ENCODE results near the gene CD300LF. TPM values are rescaled to one million over a fixed set of nuclear protein-coding genes. Genes with fewer than 3 reads are reported as not detected.

The CD300LF gene
- polyA plus RNA-seq, 1 donor = 0.18 TPM

Other genes starting within 250 kb of the CD300LF start
- gene CD300A, start 246.3 kb downstream of the CD300LF start, polyA plus RNA-seq (ENCODE audit: insufficient read length) = 2.2 TPM
- gene CD300LB, start 181.4 kb downstream of the CD300LF start, polyA plus RNA-seq (ENCODE audit: insufficient read length) = 0.23 TPM
- 1.0 TPM for gene CD300C, start 166.8 kb downstream of the CD300LF start, polyA plus RNA-seq (ENCODE audit: insufficient read length)
- gene CD300H, start 145.4 kb downstream of the CD300LF start, polyA plus RNA-seq (ENCODE audit: insufficient read length) = not detected
- not detected for gene CD300LD, start 120.6 kb downstream of the CD300LF start, polyA plus RNA-seq (ENCODE audit: insufficient read length)
- gene CD300E, start 89.2 kb downstream of the CD300LF start, polyA plus RNA-seq (ENCODE audit: insufficient read length) = 0.10 TPM
- 1.2 TPM for gene RAB37, start 24.3 kb upstream of the CD300LF start, polyA plus RNA-seq (ENCODE audit: insufficient read length)
- 9.0 TPM for gene NHERF1, start 35.7 kb upstream of the CD300LF start, polyA plus RNA-seq (ENCODE audit: insufficient read length)
- gene NAT9, start 63.4 kb upstream of the CD300LF start, polyA plus RNA-seq (ENCODE audit: insufficient read length) = 33.8 TPM
- 0.93 TPM for gene GRIN2C, start 147.0 kb upstream of the CD300LF start, polyA plus RNA-seq (ENCODE audit: insufficient read length)
- 2.5 TPM for gene FDXR, start 160.1 kb upstream of the CD300LF start, polyA plus RNA-seq (ENCODE audit: insufficient read length)
- gene FADS6, start 180.7 kb upstream of the CD300LF start, polyA plus RNA-seq (ENCODE audit: insufficient read length) = not detected
- not detected for gene USH1G, start 210.3 kb upstream of the CD300LF start, polyA plus RNA-seq (ENCODE audit: insufficient read length)
- not detected for gene OTOP2, start 211.3 kb upstream of the CD300LF start, polyA plus RNA-seq (ENCODE audit: insufficient read length)
- gene OTOP3, start 223.0 kb upstream of the CD300LF start, polyA plus RNA-seq (ENCODE audit: insufficient read length) = not detected